Testis (tissue), 3 donors: ENCODE data around the gene EEF1A2. TPM values are rescaled to one million over a fixed set of nuclear protein-coding genes. Genes with fewer than 3 reads are reported as not detected.

Experiments used
- DNase-seq: peaks from one replicate; pipeline ENCODE4 v3.0.0-alpha.2; 2019
- H3K27ac ChIP-seq, 2 donors: fragments of 200-600 bp; sonication (generic); one replicate each; pipeline ENCODE4 v1.5.1; 2019
- H3K27me3 ChIP-seq: fragments of 200-600 bp; sonication (generic); one replicate; pipeline ENCODE4 v1.5.1; 2019
- H3K36me3 ChIP-seq: fragments of 200-600 bp; sonication (generic); one replicate; pipeline ENCODE4 v1.5.1; 2017; ENCODE audit warnings: low read depth; ENCODE audit errors: missing control alignments
- H3K4me1 ChIP-seq: fragments of 200-600 bp; sonication (generic); one replicate; pipeline ENCODE4 v1.5.1; 2019
- H3K4me3 ChIP-seq, 2 donors: fragments of 200-600 bp; sonication (generic); one replicate each; pipeline ENCODE4 v1.5.1; 2017 to 2019
- H3K9me3 ChIP-seq: fragments of 200-600 bp; sonication (generic); one replicate; pipeline ENCODE4 v1.5.1; 2017
- POLR2A ChIP-seq: fragments of 450-650 bp; IDR thresholded peaks from one replicate; pipeline ENCODE4 v1.6.1; 2017; ENCODE audit warnings: antibody characterized with exemption, mild to moderate bottlenecking, moderate library complexity
- WGBS, 2 donors: methylation state at CpG; one replicate each; pipeline ENCODE4 v1.1.5; 2018; 5-methylcytosine and 5-hydroxymethylcytosine counted together
- intact Hi-C: fragments of 100-400 bp; cut with DNase I; formaldehyde crosslinking; loops from one replicate; pipeline ENCODE4 v1.15.1; 2023; ENCODE audit warnings: low total_unique reads
- polyA plus RNA-seq: library from polyadenylated mRNA; stranded (reverse); fragments of 350-450 nt; fragmentation: Illumina TruSeq; extraction: RNeasy Lipid Tissue Mini Kit (QIAGEN cat#74804); gene quantifications from one replicate; pipeline ENCODE4 v1.2.3, GENCODE V29; 2014; ENCODE audit warnings: low read depth, low replicate concordance; ENCODE audit not compliant: insufficient read depth
- total RNA-seq, 2 donors: library from RNA; depleted of rRNA; stranded (reverse); fragments of >200 nt; gene quantifications; one replicate each; pipeline ENCODE4 v1.2.3, GENCODE V29; 2016
- TF ChIP-seq, protein P1 (sequence below), 3 experiments: fragments of 450-650 bp in 2 of 3; fragments of 200-600 bp in 1 of 3; sonication (generic) in 1 of 3; IDR thresholded peaks; one replicate each; pipeline ENCODE4 v1.5.1; 2016 to 2019; ENCODE audit warnings: antibody characterized with exemption in 3 of 3, mild to moderate bottlenecking in 2 of 3, moderate library complexity in 1 of 3

Gene EEF1A2
- total and polyA plus RNA-seq, 3 donors from 2014 or later, result 9.8 to 19.1 (median 15.9) TPM

DNA sequence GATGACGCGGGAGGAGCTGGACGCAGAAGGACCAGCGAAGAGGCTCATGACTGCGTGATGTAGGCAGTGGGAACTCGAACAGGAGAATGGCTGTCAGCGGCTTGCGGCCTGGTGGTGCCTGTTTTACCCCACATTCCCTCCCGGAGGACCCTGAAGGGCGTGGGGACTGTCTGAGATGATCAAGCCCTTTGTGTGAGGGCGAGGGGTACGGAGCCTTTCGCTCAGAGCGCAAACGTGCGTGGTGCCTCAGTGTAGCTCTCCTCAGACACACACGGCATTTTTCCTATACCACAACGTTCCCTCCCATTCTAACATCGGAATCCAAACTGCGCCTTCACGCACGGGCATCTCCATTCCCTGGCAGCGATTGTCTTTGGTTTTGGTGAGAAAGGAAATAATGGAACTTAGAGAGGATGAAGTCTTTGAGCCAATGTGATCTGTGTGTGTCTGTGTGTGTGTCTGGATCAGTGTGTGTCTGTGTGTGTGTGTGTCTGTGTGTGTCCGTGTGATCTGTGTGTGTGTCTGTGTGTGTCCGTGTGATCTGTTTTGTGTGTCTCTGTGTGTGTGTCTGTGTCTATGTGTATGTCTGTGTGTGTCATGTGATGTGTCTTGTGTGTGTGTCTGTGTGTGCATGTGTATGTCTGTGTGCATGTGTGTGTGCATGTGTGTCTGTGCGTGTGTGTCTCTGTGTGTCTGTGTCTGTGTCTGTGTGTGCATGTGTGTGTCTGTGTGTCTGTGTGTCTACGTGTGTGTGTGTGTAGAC lies 33.0 kb upstream of the EEF1A2 start:
- H3K4me3 ChIP-seq, result no peak overlapping the region
- H3K9me3 ChIP-seq, result no peaks in the 10 kb centered on the region
- DNase-seq, result no peak
- intact Hi-C loops, result no loop called here
- TF ChIP-seq, protein P1, sequence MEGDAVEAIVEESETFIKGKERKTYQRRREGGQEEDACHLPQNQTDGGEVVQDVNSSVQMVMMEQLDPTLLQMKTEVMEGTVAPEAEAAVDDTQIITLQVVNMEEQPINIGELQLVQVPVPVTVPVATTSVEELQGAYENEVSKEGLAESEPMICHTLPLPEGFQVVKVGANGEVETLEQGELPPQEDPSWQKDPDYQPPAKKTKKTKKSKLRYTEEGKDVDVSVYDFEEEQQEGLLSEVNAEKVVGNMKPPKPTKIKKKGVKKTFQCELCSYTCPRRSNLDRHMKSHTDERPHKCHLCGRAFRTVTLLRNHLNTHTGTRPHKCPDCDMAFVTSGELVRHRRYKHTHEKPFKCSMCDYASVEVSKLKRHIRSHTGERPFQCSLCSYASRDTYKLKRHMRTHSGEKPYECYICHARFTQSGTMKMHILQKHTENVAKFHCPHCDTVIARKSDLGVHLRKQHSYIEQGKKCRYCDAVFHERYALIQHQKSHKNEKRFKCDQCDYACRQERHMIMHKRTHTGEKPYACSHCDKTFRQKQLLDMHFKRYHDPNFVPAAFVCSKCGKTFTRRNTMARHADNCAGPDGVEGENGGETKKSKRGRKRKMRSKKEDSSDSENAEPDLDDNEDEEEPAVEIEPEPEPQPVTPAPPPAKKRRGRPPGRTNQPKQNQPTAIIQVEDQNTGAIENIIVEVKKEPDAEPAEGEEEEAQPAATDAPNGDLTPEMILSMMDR (IDR thresholded peaks at IDR 0.05), result no peak
- no peak for TF ChIP-seq POLR2A
- H3K4me1 ChIP-seq, result peaks cover 4% of the 10 kb centered on the region
- H3K27me3 ChIP-seq, result no peaks in the 10 kb centered on the region
- 80 to 84% methylated on average over 27 of the region's 27 CpGs for WGBS, 2 donors
- no peaks in the 10 kb centered on the region for H3K36me3 ChIP-seq
- H3K27ac ChIP-seq, result no peak overlapping the region

DNA sequence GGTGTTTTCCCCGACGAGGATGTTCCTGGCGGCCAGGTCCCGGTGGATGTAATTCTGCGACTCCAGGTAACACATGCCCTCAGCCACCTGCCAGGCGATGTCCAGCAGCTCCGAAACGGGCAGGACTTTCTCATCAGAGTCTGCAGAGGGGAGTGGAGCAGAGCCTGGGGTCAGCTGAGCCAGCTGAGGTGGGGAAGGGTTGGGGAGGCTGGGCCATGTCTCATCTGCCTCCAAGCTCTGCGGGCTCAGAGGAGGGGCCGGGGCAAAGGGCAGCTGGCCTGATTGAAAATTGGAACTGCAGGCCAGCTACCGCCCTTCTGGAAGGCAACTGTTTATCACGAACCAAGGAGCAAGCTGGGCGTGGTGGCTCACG lies 31.9 kb upstream of the EEF1A2 start:
- H3K27ac ChIP-seq, result no peak overlapping the region
- intact Hi-C loops, result no loop called here

DNA sequence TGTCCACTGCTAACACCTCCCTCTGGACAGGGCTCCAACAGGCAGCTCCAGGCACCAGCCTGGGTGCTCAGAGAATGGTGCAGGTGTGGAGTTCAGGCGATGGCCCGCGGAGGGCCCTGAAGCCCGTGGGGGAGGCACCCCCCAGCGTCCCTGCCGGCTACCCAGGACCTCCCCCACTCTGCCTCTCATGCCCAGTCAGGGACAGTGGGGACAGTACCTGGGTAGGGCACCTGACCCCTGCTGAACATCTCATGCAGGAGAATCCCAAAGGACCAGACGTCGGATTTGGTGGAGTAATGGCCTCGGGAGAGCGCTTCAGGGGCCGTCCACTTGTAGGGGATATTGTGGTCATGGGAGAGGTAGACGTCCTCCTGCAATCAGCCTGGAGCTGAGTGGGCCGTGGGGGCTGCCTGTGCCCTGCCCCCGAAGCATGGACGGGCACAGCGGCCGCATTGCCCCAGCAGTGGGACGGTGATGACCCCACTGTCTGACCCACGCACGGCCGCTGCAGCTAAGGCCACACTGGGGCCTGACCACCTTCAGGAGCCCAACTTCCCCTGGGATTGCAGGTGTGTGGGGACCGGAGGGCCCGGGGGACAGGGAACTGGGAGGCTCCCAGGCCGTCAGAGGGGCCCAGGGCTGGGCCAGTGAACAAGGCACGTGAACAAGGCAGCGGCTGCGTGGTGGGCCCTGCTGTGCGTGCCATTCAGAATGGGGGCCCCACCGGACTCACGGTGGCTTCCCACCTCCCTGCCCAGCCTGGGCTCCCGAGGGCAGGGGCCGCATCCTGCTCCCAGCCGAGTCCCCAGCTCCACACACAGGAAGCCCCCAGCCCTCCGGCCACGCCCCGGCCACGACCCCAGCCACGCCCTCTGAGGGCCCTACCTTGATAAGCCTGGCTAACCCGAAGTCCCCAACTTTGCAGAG lies 31.2 kb upstream of the EEF1A2 start:
- no peak overlapping the region for H3K27ac ChIP-seq
- no peak overlapping the region for H3K4me3 ChIP-seq
- WGBS, 2 donors, result 73 to 81% methylated on average over 18 to 39 of the region's 39 CpGs
- intact Hi-C loops, result no loop called here
- no peaks in the 10 kb centered on the region for H3K9me3 ChIP-seq
- H3K36me3 ChIP-seq, result no peaks in the 10 kb centered on the region
- H3K27me3 ChIP-seq, result no peaks in the 10 kb centered on the region
- TF ChIP-seq, protein P1 (IDR thresholded peaks at IDR 0.05), result no peak
- TF ChIP-seq POLR2A, result no peak
- no peak for DNase-seq
- peaks cover 3% of the 10 kb centered on the region for H3K4me1 ChIP-seq

More for the DNA sequence above, 31.9 kb upstream of the EEF1A2 start:
- peaks cover 4% of the 10 kb centered on the region for H3K4me1 ChIP-seq
- no peaks in the 10 kb centered on the region for H3K9me3 ChIP-seq
- 80 to 81% methylated on average over 5 to 14 of the region's 14 CpGs for WGBS, 2 donors
- no peak for DNase-seq
- no peaks in the 10 kb centered on the region for H3K27me3 ChIP-seq
- no peak overlapping the region for H3K4me3 ChIP-seq
- H3K36me3 ChIP-seq, result no peaks in the 10 kb centered on the region
- TF ChIP-seq, protein P1 (IDR thresholded peaks at IDR 0.05), result no peak
- TF ChIP-seq POLR2A, result no peak

DNA sequence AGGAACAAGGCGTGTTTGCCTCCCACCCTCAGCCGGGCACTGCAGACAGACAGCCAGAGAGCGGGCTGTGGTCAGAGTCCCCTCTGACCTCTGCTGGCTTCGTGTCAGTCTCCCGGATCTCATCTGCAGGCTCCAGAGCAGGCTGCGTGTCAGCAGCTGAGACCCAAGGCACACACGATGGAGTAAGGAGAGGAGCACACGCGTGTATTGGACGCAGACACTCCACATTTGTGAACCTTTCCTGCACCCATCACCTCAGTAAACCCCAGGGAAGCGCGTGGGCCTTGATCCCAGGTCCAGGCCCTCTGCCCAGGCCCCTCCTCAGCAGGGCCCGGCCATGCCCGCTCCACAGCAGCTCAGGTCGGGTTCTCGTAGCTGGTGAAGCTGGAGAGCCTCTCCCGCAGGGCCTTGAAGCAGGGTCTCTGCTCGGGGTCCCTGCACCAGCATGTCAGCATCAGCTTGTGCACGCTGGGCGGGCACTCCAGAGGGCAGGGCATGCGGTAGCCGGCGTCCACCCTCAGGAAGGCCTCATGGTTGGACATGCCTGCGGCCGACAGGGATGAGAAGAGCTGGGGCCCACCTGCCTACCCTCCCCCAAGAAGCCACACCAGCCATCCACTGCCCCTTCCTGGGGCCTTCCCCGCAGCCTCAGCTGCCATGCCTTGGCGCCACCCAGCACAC lies 30.4 kb upstream of the EEF1A2 start:
- no peaks in the 10 kb centered on the region for H3K9me3 ChIP-seq
- H3K36me3 ChIP-seq, result no peaks in the 10 kb centered on the region
- no peaks in the 10 kb centered on the region for H3K27me3 ChIP-seq
- WGBS, 2 donors, result 73 to 85% methylated on average over 12 to 23 of the region's 27 CpGs
- no peaks in the 10 kb centered on the region for H3K4me1 ChIP-seq
- no peak for TF ChIP-seq POLR2A
- TF ChIP-seq, protein P1 (IDR thresholded peaks at IDR 0.05), result no peak
- no peak for DNase-seq
- no peak overlapping the region for H3K4me3 ChIP-seq
- intact Hi-C loops, result no loop called here
- H3K27ac ChIP-seq, result no peak overlapping the region
